SK-N-SH (cell line): ENCODE data around the gene RBBP4. TPM values are rescaled to one million over a fixed set of nuclear protein-coding genes. Genes with fewer than 3 reads are reported as not detected.

Source experiments
- CTCF ChIA-PET: fragments of 300-600, 350-600 bp; formaldehyde crosslinking; extraction: SDS; loops from one replicate; lab custom pipeline; 2021; lab: Yijun Ruan, JAX
- POLR2A ChIA-PET: fragments of 350-600 bp; sonication (Branson Sonifier 250); formaldehyde crosslinking; extraction: SDS; loops from one replicate; lab custom pipeline; 2020; ENCODE audit warnings: antibody characterized with exemption, inconsistent platforms; lab: Yijun Ruan, JAX
- DNase-seq: peaks from one replicate; pipeline ENCODE4 v3.0.0; 2012
- H2AFZ ChIP-seq: fragments of 200-600 bp; sonication (generic); 2 replicates; pipeline ENCODE4 v1.8.1; 2016; ENCODE audit warnings: antibody characterized with exemption, mild to moderate bottlenecking, low read depth
- H3F3A ChIP-seq: fragments of 200-600 bp; sonication (generic); replicated peaks from 2 replicates; pipeline ENCODE3; 2016; ENCODE audit warnings: antibody characterized with exemption, mild to moderate bottlenecking; ENCODE audit not compliant: insufficient read depth
- H3K27ac ChIP-seq, 2 experiments: fragments of 200-500 bp in 1 of 2; fragments of 200-600 bp in 1 of 2; sonication (Bioruptor generic) in 1 of 2; sonication (generic), shearing (Covaris generic) in 1 of 2; 2 replicates each; pipeline versions ENCODE4 v1.5.1 to v1.6.1; 2014 to 2016; ENCODE audit warnings: low read depth in 2 of 2, inconsistent platforms in 1 of 2, low read length in 1 of 2, mild to moderate bottlenecking in 1 of 2, mixed read lengths in 1 of 2
- H3K27me3 ChIP-seq: fragments of 200-600 bp; sonication (generic), shearing (Covaris generic); 2 replicates; pipeline ENCODE4 v1.6.1; 2016; ENCODE audit warnings: mixed run types; ENCODE audit not compliant: insufficient read depth
- H3K36me3 ChIP-seq, 2 experiments: fragments of 200-500 bp in 1 of 2; fragments of 200-600 bp in 1 of 2; sonication (Bioruptor generic) in 1 of 2; sonication (generic) in 1 of 2; replicated peaks in 1 of 2; 2 replicates each; pipeline versions ENCODE3 to v1.5.1; 2014 to 2016; ENCODE audit warnings: low read length in 1 of 2, mild to moderate bottlenecking in 1 of 2; ENCODE audit not compliant: insufficient read depth in 2 of 2, control insufficient read depth in 1 of 2
- H3K4me1 ChIP-seq, 2 experiments: fragments of 200-500 bp in 1 of 2; fragments of 200-600 bp in 1 of 2; sonication (Bioruptor generic) in 1 of 2; sonication (generic), shearing (Covaris generic) in 1 of 2; 2 replicates each; pipeline versions ENCODE4 v1.5.1 to v1.6.1; 2014 to 2016; ENCODE audit warnings: low read depth in 1 of 2, low read length in 1 of 2, mixed run types in 1 of 2; ENCODE audit not compliant: insufficient read depth in 2 of 2, control insufficient read depth in 1 of 2
- H3K4me2 ChIP-seq: fragments of 200-600 bp; sonication (generic), shearing (Covaris generic); 2 replicates; pipeline ENCODE4 v1.6.1; 2017; ENCODE audit warnings: mixed run types
- H3K4me3 ChIP-seq, 2 experiments: fragments of 200-500 bp in 1 of 2; fragments of 200-600 bp in 1 of 2; sonication (Bioruptor generic) in 1 of 2; sonication (generic), shearing (Covaris generic) in 1 of 2; 2 replicates each; pipeline versions ENCODE4 v1.5.1 to v1.8.1; 2014 to 2016; ENCODE audit warnings: low read depth in 2 of 2, inconsistent platforms in 1 of 2, low read length in 1 of 2, mild to moderate bottlenecking in 1 of 2, mixed read lengths in 1 of 2, moderate library complexity in 1 of 2
- H3K79me2 ChIP-seq: fragments of 200-600 bp; sonication (generic); 2 replicates; pipeline ENCODE4 v1.8.1; 2017; ENCODE audit warnings: mild to moderate bottlenecking; ENCODE audit not compliant: insufficient read depth
- H3K9ac ChIP-seq: fragments of 200-600 bp; sonication (generic); 2 replicates; pipeline ENCODE4 v1.6.1; 2017; ENCODE audit warnings: mixed run types
- H3K9me2 ChIP-seq: fragments of 200-600 bp; sonication (generic); 2 replicates; pipeline ENCODE4 v1.6.1; 2017; ENCODE audit warnings: mixed run types
- H3K9me3 ChIP-seq: fragments of 200-600 bp; sonication (generic); 2 replicates; pipeline ENCODE4 v1.6.1; 2017; ENCODE audit warnings: mixed run types, mild to moderate bottlenecking, moderate library complexity
- H4K20me1 ChIP-seq: fragments of 200-600 bp; sonication (generic); 2 replicates; pipeline ENCODE4 v1.6.1; 2017; ENCODE audit warnings: mild to moderate bottlenecking, mixed run types; ENCODE audit not compliant: insufficient read depth
- EZH2phosphoT487 ChIP-seq: fragments of 200-600 bp; sonication (generic); IDR thresholded peaks from 2 replicates; pipeline ENCODE4 v1.6.1; 2017; ENCODE audit warnings: low read depth, mixed run types, mild to moderate bottlenecking, antibody characterized with exemption, moderate library complexity, borderline replicate concordance
- MXI1 ChIP-seq: IDR thresholded peaks from 2 replicates; pipeline ENCODE4 v1.6.1; 2012; ENCODE audit warnings: mild to moderate bottlenecking, low read depth, low read length, improper control_type of control experiment
- NFIC ChIP-seq: IDR thresholded peaks from 2 replicates; pipeline ENCODE4 v1.4.0; 2012; ENCODE audit warnings: borderline replicate concordance
- POLR2AphosphoS5 ChIP-seq: IDR thresholded peaks from 2 replicates; pipeline ENCODE4 v1.6.1; 2012; ENCODE audit warnings: low read depth, low read length
- SIN3A ChIP-seq: IDR thresholded peaks from 2 replicates; pipeline ENCODE4 v1.6.1; 2012; ENCODE audit warnings: low read depth, mild to moderate bottlenecking, low read length, moderate library complexity, borderline replicate concordance
- WGBS: methylation state at CpG from one replicate; pipeline ENCODE4 v1.1.6; 2017; ENCODE audit warnings: low lambda C conversion rate; 5-methylcytosine and 5-hydroxymethylcytosine counted together
- polyA plus RNA-seq, 3 experiments: library from polyadenylated mRNA; depleted of rRNA; stranded (reverse); fragments of >200 nt; gene quantifications; 2 replicates each; pipeline ENCODE4 v1.2.3, GENCODE V29; 2012
- TF ChIP-seq, protein P1 (sequence below): IDR thresholded peaks from 2 replicates; pipeline ENCODE4; 2012
- TF ChIP-seq, protein P2 (sequence below): IDR thresholded peaks from 2 replicates; pipeline ENCODE4 v1.4.0; 2012; ENCODE audit warnings: low read depth, borderline replicate concordance
- TF ChIP-seq, protein P3 (sequence below): IDR thresholded peaks from 2 replicates; pipeline ENCODE4 v1.6.1; 2012; ENCODE audit warnings: mild to moderate bottlenecking, low read depth, low read length, moderate library complexity

The RBBP4 gene
- polyA plus RNA-seq, 1 of the 3 experiments (the other 2 are of a cell fraction), result 108 TPM

DNA sequence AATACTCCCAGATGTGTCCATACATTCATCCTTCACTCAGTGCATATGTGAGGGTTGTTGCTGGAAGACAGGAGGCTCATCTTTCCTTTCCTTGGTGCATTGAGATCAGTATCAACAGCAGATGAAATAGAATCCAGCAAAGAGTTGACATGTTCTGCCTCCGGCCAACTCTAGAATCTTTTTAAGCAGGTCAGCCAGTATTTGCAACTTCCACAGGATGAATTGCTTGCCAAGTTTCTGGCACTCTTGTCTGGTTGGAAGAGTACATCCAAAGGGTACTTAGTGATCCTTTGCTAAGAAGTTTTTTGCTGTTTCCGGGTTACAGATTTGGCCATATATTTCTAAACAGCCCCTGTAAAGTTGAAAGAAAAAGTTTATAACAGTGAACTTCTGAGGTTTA, 30.5 kb downstream of the RBBP4 start:
- no peaks in the 10 kb centered on the region for H3K9me3 ChIP-seq
- ChIA-PET POLR2A (no interaction called here), CTCF (no interaction called here)
- no peaks in the 10 kb centered on the region for H3K79me2 ChIP-seq
- peaks cover 46% of the 10 kb centered on the region for H3F3A ChIP-seq
- H3K9ac ChIP-seq, result no peak overlapping the region
- 73% methylated on average over 2 of the region's 2 CpGs for WGBS
- H3K36me3 ChIP-seq, result peaks cover 61 to 90% of the 10 kb centered on the region in 2 experiments
- no peaks in the 10 kb centered on the region for H3K27me3 ChIP-seq
- no peaks in the 10 kb centered on the region for H3K4me1 ChIP-seq
- DNase-seq, result no peak
- H3K27ac ChIP-seq, result peak overlapping the region; percentile 8 to 18; a peak in 2 of 4 replicates
- no peaks in the 10 kb centered on the region for H3K9me2 ChIP-seq
- H4K20me1 ChIP-seq, result peaks cover 6% of the 10 kb centered on the region; the same call in 1 of the 2 replicates
- no peak overlapping the region for H2AFZ ChIP-seq
- TF ChIP-seq SIN3A, result peak; percentile 42; the same call in 1 of the 2 replicates
- 0 out of 2 replicates have a peak, but pooled peaks have one; percentile 20 for TF ChIP-seq POLR2AphosphoS5
- 0 out of 2 replicates have a peak, but pooled peaks have one; percentile 42 for TF ChIP-seq NFIC
- TF ChIP-seq, protein P1, sequence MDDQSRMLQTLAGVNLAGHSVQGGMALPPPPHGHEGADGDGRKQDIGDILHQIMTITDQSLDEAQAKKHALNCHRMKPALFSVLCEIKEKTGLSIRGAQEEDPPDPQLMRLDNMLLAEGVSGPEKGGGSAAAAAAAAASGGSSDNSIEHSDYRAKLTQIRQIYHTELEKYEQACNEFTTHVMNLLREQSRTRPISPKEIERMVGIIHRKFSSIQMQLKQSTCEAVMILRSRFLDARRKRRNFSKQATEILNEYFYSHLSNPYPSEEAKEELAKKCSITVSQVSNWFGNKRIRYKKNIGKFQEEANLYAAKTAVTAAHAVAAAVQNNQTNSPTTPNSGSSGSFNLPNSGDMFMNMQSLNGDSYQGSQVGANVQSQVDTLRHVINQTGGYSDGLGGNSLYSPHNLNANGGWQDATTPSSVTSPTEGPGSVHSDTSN, result no peak
- no peak overlapping the region for H3K4me2 ChIP-seq
- no peak overlapping the region for H3K4me3 ChIP-seq

DNA sequence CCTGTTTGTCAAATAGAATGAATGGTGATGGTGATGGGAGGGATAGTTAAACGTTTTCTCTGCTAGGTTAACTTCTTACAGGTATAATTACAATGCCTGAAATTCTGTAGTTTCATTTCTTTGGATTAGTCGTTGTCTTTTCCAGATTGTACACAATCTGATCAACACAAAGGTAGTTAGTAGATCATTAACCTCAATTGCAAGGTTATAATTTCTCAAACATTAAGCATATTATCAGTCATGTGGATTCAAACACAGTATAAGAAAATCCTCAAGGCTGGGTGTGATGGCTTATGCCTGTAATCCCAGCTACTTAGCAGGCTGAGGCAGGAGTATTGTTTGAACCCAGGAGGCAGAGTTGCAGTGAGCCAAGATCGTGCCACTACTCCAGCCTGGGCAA, 31.0 kb downstream of the RBBP4 start:
- peak overlapping the region in 1 of 2 experiments; percentile 8; a peak in 2 of 4 replicates for H3K27ac ChIP-seq
- WGBS, result 74% methylated on average over 3 of the region's 3 CpGs
- no peak overlapping the region for H3K4me3 ChIP-seq
- no peaks in the 10 kb centered on the region for H3K79me2 ChIP-seq
- CTCF ChIA-PET, result no interaction called here
- H3F3A ChIP-seq, result peaks cover 50% of the 10 kb centered on the region
- no peak for DNase-seq
- no peaks in the 10 kb centered on the region for H3K9me3 ChIP-seq
- no peaks in the 10 kb centered on the region for H3K9me2 ChIP-seq
- H3K9ac ChIP-seq, result no peak overlapping the region
- no peaks in the 10 kb centered on the region for H3K27me3 ChIP-seq
- H3K4me1 ChIP-seq, result no peaks in the 10 kb centered on the region
- H3K36me3 ChIP-seq, result peaks cover 62 to 91% of the 10 kb centered on the region in 2 experiments
- no peak overlapping the region for H2AFZ ChIP-seq
- TF ChIP-seq, protein P2, sequence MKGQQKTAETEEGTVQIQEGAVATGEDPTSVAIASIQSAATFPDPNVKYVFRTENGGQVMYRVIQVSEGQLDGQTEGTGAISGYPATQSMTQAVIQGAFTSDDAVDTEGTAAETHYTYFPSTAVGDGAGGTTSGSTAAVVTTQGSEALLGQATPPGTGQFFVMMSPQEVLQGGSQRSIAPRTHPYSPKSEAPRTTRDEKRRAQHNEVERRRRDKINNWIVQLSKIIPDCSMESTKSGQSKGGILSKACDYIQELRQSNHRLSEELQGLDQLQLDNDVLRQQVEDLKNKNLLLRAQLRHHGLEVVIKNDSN, result no peak
- TF ChIP-seq MXI1 (no peak), EZH2phosphoT487 (no peak)
- TF ChIP-seq, protein P1, result no peak
- TF ChIP-seq, protein P3, sequence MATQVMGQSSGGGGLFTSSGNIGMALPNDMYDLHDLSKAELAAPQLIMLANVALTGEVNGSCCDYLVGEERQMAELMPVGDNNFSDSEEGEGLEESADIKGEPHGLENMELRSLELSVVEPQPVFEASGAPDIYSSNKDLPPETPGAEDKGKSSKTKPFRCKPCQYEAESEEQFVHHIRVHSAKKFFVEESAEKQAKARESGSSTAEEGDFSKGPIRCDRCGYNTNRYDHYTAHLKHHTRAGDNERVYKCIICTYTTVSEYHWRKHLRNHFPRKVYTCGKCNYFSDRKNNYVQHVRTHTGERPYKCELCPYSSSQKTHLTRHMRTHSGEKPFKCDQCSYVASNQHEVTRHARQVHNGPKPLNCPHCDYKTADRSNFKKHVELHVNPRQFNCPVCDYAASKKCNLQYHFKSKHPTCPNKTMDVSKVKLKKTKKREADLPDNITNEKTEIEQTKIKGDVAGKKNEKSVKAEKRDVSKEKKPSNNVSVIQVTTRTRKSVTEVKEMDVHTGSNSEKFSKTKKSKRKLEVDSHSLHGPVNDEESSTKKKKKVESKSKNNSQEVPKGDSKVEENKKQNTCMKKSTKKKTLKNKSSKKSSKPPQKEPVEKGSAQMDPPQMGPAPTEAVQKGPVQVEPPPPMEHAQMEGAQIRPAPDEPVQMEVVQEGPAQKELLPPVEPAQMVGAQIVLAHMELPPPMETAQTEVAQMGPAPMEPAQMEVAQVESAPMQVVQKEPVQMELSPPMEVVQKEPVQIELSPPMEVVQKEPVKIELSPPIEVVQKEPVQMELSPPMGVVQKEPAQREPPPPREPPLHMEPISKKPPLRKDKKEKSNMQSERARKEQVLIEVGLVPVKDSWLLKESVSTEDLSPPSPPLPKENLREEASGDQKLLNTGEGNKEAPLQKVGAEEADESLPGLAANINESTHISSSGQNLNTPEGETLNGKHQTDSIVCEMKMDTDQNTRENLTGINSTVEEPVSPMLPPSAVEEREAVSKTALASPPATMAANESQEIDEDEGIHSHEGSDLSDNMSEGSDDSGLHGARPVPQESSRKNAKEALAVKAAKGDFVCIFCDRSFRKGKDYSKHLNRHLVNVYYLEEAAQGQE, result no peak
- TF ChIP-seq, all 33 proteins: peak for 0
- no peak overlapping the region for H3K4me2 ChIP-seq
- POLR2A ChIA-PET, result no interaction called here
- peaks cover 6% of the 10 kb centered on the region; the same call in 1 of the 2 replicates for H4K20me1 ChIP-seq
